Calu3 (cell line): ENCODE results near the gene TBC1D24. TPM values are rescaled to one million over a fixed set of nuclear protein-coding genes. Genes with fewer than 3 reads are reported as not detected.
"Not testable (repeated sequence)": the region's sequence is repeated elsewhere in the genome, so short reads cannot be mapped to it uniquely, and the experiment has no call there.

ENCODE experiments used
- BruUV-seq: library from RNA; stranded (reverse); fragments of 400-500 nt; replicated peaks from 2 replicates; lab custom pipeline; 2021; lab: Mats Ljungman, UMichigan
- CTCF ChIA-PET: fragments of 300-600 bp; sonication (Branson Sonifier 250); formaldehyde crosslinking; loops from one replicate; lab custom pipeline; 2022; ENCODE audit warnings: antibody characterized with exemption; lab: Charles Lee
- DNase-seq: peaks from one replicate; pipeline ENCODE4 v3.0.0; 2022
- H3K27ac Mint-ChIP-seq: one replicate; pipeline ENCODE4 v1.8.0; 2022; ENCODE audit warnings: mixed read lengths; ENCODE audit not compliant: unreplicated experiment
- H3K27me3 Mint-ChIP-seq: one replicate; pipeline ENCODE4 v1.8.0; 2022; ENCODE audit warnings: mixed read lengths; ENCODE audit not compliant: unreplicated experiment
- H3K36me3 Mint-ChIP-seq: one replicate; pipeline ENCODE4 v1.8.0; 2022; ENCODE audit warnings: mild to moderate bottlenecking, moderate library complexity, mixed read lengths; ENCODE audit not compliant: insufficient read depth, unreplicated experiment
- H3K4me1 Mint-ChIP-seq: one replicate; pipeline ENCODE4 v1.8.0; 2022; ENCODE audit warnings: mild to moderate bottlenecking, low read depth, mixed read lengths; ENCODE audit not compliant: unreplicated experiment
- H3K4me3 Mint-ChIP-seq: one replicate; pipeline ENCODE4 v1.8.0; 2022; ENCODE audit warnings: mild to moderate bottlenecking, low read depth, moderate library complexity, mixed read lengths; ENCODE audit not compliant: unreplicated experiment
- H3K9me3 Mint-ChIP-seq: one replicate; pipeline ENCODE4 v1.8.0; 2022; ENCODE audit warnings: low read depth, mixed read lengths; ENCODE audit not compliant: unreplicated experiment
- intact Hi-C: fragments of 100-400 bp; cut with micrococcal nuclease; formaldehyde crosslinking; loops from one replicate; pipeline ENCODE4 v1.10.0; 2022; ENCODE audit not compliant: unreplicated experiment
- total RNA-seq: library from RNA; stranded (reverse); gene quantifications from 2 replicates; pipeline ENCODE4 v1.2.3, GENCODE V29; 2022
- TF ChIP-seq, protein P1 (sequence below): fragments of 200-600 bp; IDR thresholded peaks from one replicate; pipeline ENCODE4 v1.8.0; 2022; ENCODE audit warnings: antibody characterized with exemption; ENCODE audit not compliant: unreplicated experiment

TBC1D24 gene
- total RNA-seq, 1 experiment from 2014 or later, result 33.3 TPM

DNA sequence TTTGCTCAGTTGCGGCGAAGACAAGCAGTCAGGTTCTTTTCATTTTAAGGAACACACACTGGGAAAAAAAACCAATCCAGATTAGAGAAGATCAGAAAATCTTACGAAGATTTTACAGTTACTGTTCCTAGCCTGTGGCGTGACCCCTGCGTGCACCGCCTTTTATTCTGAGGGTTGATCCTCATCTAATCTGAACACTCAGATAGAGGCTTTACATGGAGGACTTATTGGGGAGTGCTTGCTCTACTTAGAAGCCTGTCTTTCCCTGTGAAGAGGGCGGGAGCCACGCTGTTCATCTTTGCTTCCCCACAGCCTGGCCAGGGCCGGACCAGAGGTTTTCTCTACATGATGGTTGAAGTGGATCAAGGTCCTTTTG lies 1.4 kb downstream of the TBC1D24 start:
- Mint-ChIP-seq H3K27ac (no peak overlapping the region), H3K4me3 (peak overlapping the region; percentile 79), H3K9me3 (no peaks in the 10 kb centered on the region), H3K27me3 (peaks cover 20% of the 10 kb centered on the region), H3K4me1 (peaks cover 28% of the 10 kb centered on the region), H3K36me3 (peaks cover 32% of the 10 kb centered on the region)
- intact Hi-C loops, result no loop called here
- DNase-seq, result no peak
- CTCF ChIA-PET, result no interaction called here
- TF ChIP-seq, protein P1, sequence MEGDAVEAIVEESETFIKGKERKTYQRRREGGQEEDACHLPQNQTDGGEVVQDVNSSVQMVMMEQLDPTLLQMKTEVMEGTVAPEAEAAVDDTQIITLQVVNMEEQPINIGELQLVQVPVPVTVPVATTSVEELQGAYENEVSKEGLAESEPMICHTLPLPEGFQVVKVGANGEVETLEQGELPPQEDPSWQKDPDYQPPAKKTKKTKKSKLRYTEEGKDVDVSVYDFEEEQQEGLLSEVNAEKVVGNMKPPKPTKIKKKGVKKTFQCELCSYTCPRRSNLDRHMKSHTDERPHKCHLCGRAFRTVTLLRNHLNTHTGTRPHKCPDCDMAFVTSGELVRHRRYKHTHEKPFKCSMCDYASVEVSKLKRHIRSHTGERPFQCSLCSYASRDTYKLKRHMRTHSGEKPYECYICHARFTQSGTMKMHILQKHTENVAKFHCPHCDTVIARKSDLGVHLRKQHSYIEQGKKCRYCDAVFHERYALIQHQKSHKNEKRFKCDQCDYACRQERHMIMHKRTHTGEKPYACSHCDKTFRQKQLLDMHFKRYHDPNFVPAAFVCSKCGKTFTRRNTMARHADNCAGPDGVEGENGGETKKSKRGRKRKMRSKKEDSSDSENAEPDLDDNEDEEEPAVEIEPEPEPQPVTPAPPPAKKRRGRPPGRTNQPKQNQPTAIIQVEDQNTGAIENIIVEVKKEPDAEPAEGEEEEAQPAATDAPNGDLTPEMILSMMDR, result no peak
- no TSS peak for BruUV-seq

DNA sequence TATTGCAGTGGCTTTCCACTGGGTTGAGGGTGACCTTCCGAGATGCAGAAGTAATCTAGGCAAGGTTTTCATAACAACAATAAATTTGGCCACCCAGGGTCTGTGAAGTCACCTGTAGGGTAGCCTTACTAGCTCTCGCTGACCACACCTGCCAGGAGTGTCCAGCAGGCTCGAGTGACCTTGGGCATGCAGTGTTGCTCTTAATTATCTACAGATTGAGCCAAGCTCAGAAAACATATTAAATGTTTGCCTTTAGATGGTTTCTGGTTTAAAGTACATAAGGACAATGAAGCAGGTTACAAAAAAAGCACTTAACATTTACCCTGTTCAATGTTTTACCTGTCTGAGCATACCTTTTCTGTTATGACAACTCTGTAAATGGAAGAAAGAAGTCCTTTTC lies 1.8 kb downstream of the TBC1D24 start:
- no peaks in the 10 kb centered on the region for H3K9me3 Mint-ChIP-seq
- no peak overlapping the region for H3K27ac Mint-ChIP-seq
- CTCF ChIA-PET, result no interaction called here
- BruUV-seq, result TSS peak; percentile 51
- TF ChIP-seq, protein P1, result no peak
- no peak for DNase-seq
- H3K27me3 Mint-ChIP-seq, result peaks cover 20% of the 10 kb centered on the region
- no peak overlapping the region for H3K4me3 Mint-ChIP-seq
- intact Hi-C loops, result no loop called here
- H3K36me3 Mint-ChIP-seq, result peaks cover 32% of the 10 kb centered on the region
- peaks cover 28% of the 10 kb centered on the region for H3K4me1 Mint-ChIP-seq

DNA sequence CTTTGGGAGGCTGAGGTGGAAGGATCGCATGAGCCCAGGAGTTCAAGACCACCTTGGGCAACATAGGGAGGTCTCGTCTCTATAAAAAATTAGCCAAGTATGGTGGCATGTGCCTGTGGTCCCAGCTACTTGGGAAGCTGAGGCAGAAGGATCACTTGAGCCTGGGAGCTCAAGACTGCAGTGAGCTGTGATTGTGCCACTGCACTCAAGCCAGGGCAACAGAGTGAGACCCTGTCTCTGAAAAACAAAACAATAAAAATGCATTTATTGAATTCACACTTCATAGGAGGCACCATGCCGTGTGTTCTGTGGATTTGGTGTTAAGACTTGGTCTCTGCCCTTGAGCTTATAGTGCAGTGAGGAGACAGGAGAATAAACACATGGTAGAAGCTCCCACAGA lies 2.4 kb downstream of the TBC1D24 start:
- Mint-ChIP-seq H3K27ac (no peak overlapping the region), H3K4me3 (no peak overlapping the region), H3K36me3 (peaks cover 33% of the 10 kb centered on the region), H3K4me1 (peaks cover 28% of the 10 kb centered on the region), H3K27me3 (peaks cover 14% of the 10 kb centered on the region), H3K9me3 (no peaks in the 10 kb centered on the region)
- no peak for DNase-seq
- intact Hi-C loops, result no loop called here
- BruUV-seq, result no TSS peak
- TF ChIP-seq, protein P1, result no peak
- CTCF ChIA-PET, result no interaction called here

DNA sequence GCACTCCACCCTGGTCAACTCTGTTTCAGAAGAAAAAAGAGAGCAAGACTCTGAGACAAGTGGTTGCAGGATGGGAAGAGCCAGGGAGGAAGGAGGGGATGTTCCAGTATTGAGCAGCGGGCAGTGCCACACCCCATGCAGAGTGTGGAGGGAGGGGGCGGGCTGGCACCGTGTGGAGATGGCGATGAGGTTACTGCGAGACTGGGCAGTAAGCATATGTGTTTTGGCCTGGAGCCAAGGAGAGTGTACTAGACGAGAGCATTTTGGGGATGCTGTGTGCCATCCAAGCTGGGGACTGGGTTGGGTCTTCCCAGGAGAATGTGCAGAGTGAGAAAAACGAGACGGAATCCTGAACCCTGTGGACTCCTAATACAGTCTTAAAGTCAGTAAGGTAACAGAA lies 3.4 kb downstream of the TBC1D24 start:
- TF ChIP-seq, protein P1, result no peak
- CTCF ChIA-PET, result no interaction called here
- intact Hi-C loops, result no loop called here
- BruUV-seq, result no TSS peak
- Mint-ChIP-seq H3K36me3 (peaks cover 33% of the 10 kb centered on the region), H3K4me1 (peaks cover 23% of the 10 kb centered on the region), H3K9me3 (no peaks in the 10 kb centered on the region), H3K27me3 (peaks cover 5% of the 10 kb centered on the region), H3K4me3 (no peak overlapping the region), H3K27ac (no peak overlapping the region)
- DNase-seq, result no peak

DNA sequence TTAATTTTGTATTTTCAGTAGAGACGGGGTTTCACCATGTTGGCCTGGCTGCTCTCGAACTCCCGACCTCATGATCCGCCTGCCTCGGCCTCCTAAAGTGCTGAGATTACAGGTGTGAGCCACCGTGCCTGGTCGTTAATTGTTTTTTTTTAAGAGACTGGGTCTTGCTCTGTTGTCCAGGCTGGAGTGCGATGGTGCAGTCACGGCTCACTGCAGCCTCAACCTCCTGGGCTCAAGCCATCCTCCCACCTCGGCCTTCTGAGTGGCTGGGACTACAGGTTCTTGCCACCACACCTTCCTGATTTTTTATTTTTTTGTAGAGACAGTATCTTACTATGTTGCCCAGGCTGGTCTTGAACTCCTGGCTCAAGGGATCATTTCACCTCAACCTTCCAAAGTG lies 5.1 kb downstream of the TBC1D24 start:
- intact Hi-C loops, DNase-seq, CTCF ChIA-PET, H3K27me3 Mint-ChIP-seq, H3K27ac Mint-ChIP-seq, H3K9me3 Mint-ChIP-seq, BruUV-seq, H3K4me3 Mint-ChIP-seq: not testable (repeated sequence)
- Mint-ChIP-seq H3K36me3 (peaks cover 17% of the 10 kb centered on the region), H3K4me1 (peaks cover 20% of the 10 kb centered on the region)
